ENCODE measurements around the gene STX17. TPM values are rescaled to one million over a fixed set of nuclear protein-coding genes. Genes with fewer than 3 reads are reported as not detected.

The STX17 gene
- total and polyA plus RNA-seq, 10 of the 15 experiments (the other 5 are each of a cell fraction or from before 2014, with no cell fraction given) = 11.5 to 29.3 (median 20.0) TPM

DNA sequence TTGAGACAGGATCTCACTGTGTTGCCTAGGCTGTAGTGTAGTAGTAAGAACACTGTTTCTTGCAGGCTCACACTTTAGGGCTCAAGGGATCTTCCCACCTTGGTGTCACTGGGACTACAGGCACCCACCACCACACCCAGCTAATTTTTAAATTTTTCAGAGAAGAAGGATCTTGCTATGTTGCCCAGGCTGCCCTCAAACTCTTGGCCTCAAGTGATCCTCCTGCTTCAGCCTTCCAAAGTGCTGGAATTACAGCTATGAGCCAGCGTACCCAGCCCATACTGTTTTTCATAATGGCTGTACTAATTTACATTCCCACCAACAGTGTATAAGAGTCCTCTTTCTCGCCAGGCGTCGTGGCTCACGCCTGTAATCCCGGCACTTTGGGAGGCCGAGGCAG lies 5.1 kb downstream of the STX17 start:
- H3K27ac ChIP-seq (ENCODE audit: control insufficient read depth, insufficient read depth) = no peak overlapping the region
- FAIRE-seq (no peak), DNase-seq (ENCODE audit: low read depth, low spot score) (no peak), ATAC-seq (no peak)
- H4K20me1 ChIP-seq (ENCODE audit: control insufficient read depth, insufficient read depth) = no peaks in the 10 kb centered on the region
- peaks cover 5% of the 10 kb centered on the region; the same call in 1 of the 2 replicates for H3K4me1 ChIP-seq (ENCODE audit: control insufficient read depth, insufficient read depth, low read length)
- peaks cover 1 to 8% of the 10 kb centered on the region in 2 experiments; a peak in 2 of 4 replicates for H3K36me3 ChIP-seq (ENCODE audit: control insufficient read depth in 2 of 2, insufficient read depth in 2 of 2, low read length in 1 of 2)
- WGBS (ENCODE audit: insufficient coverage, insufficient replicate concordance, low lambda C conversion rate, missing lambda C conversion rate) = 96% methylated on average over 7 of the region's 7 CpGs
- in situ Hi-C loops (cut with MboI) (no loop called here), intact Hi-C loops (cut with micrococcal nuclease; ENCODE audit: unreplicated experiment) (no loop called here)
- SMC1A ChIA-PET (ENCODE audit: uncharacterized antibody, unreplicated experiment) = no interaction called here
- BruUV-seq (replicated peaks) = no TSS peak
- H2AFZ ChIP-seq (ENCODE audit: control insufficient read depth, low read depth, low read length) = no peak overlapping the region
- H3K9me3 ChIP-seq (replicated peaks; ENCODE audit: control insufficient read depth, insufficient read depth, low read length) = no peaks in the 10 kb centered on the region; the same call in 2 of the 3 replicates
- peaks cover 17% of the 10 kb centered on the region for H3K79me2 ChIP-seq (ENCODE audit: control insufficient read depth, insufficient read depth, low read length)
- POLR2A ChIA-PET = no interaction called here
- CTCF ChIA-PET = no interaction called here
- no peak overlapping the region for H3K9ac ChIP-seq (ENCODE audit: control insufficient read depth, insufficient read depth, low read length)
- H3K27me3 ChIP-seq (replicated peaks in 1 of 2; ENCODE audit: control insufficient read depth in 2 of 2, insufficient read depth in 2 of 2, low read length in 1 of 2) = no peaks in the 10 kb centered on the region
- no peak overlapping the region for H3K4me2 ChIP-seq (ENCODE audit: control insufficient read depth, insufficient read depth)
- H3K4me3 ChIP-seq = no peak overlapping the region
- RAD21 ChIA-PET (ENCODE audit: unreplicated experiment) = interaction anchor here (0.6 to 1.1 kb wide), 2 partner anchors 43 to 86 kb away, joined by 3 read pairs; no protein-coding TSS in a partner anchor
- TF ChIP-seq TCF12 (IDR thresholded peaks at IDR 0.05; ENCODE audit: low read depth, low read length) = no peak
- TF ChIP-seq, protein P1, sequence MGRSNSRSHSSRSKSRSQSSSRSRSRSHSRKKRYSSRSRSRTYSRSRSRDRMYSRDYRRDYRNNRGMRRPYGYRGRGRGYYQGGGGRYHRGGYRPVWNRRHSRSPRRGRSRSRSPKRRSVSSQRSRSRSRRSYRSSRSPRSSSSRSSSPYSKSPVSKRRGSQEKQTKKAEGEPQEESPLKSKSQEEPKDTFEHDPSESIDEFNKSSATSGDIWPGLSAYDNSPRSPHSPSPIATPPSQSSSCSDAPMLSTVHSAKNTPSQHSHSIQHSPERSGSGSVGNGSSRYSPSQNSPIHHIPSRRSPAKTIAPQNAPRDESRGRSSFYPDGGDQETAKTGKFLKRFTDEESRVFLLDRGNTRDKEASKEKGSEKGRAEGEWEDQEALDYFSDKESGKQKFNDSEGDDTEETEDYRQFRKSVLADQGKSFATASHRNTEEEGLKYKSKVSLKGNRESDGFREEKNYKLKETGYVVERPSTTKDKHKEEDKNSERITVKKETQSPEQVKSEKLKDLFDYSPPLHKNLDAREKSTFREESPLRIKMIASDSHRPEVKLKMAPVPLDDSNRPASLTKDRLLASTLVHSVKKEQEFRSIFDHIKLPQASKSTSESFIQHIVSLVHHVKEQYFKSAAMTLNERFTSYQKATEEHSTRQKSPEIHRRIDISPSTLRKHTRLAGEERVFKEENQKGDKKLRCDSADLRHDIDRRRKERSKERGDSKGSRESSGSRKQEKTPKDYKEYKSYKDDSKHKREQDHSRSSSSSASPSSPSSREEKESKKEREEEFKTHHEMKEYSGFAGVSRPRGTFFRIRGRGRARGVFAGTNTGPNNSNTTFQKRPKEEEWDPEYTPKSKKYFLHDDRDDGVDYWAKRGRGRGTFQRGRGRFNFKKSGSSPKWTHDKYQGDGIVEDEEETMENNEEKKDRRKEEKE (IDR thresholded peaks at IDR 0.05) = no peak
- no peak for TF ChIP-seq POLR2AphosphoS5 (IDR thresholded peaks at IDR 0.05; ENCODE audit: low read length)
- TF ChIP-seq CBX3 (IDR thresholded peaks at IDR 0.05; ENCODE audit: borderline replicate concordance, low read depth) = no peak
- no peak for TF ChIP-seq SMC3 (IDR thresholded peaks at IDR 0.05; ENCODE audit: borderline replicate concordance, low read length)
- TF ChIP-seq, protein P2, sequence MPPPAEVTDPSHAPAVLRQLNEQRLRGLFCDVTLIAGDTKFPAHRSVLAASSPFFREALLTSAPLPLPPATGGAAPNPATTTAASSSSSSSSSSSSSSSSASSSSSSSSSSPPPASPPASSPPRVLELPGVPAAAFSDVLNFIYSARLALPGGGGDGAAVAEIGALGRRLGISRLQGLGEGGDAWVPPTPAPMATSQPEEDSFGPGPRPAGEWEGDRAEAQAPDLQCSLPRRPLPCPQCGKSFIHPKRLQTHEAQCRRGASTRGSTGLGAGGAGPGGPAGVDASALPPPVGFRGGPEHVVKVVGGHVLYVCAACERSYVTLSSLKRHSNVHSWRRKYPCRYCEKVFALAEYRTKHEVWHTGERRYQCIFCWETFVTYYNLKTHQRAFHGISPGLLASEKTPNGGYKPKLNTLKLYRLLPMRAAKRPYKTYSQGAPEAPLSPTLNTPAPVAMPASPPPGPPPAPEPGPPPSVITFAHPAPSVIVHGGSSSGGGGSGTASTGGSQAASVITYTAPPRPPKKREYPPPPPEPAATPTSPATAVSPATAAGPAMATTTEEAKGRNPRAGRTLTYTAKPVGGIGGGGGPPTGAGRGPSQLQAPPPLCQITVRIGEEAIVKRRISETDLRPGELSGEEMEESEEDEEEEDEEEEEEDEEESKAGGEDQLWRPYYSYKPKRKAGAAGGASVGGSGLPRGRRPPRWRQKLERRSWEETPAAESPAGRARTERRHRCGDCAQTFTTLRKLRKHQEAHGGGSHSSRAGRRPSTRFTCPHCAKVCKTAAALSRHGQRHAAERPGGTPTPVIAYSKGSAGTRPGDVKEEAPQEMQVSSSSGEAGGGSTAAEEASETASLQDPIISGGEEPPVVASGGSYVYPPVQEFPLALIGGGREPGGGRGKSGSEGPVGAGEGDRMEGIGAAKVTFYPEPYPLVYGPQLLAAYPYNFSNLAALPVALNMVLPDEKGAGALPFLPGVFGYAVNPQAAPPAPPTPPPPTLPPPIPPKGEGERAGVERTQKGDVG (CRISPR knock-in tag; IDR thresholded peaks at IDR 0.05) = no peak
- TF ChIP-seq EED (IDR thresholded peaks at IDR 0.05; ENCODE audit: low read depth) = no peak
- TF ChIP-seq POU2F2 (IDR thresholded peaks at IDR 0.05; ENCODE audit: borderline replicate concordance, low read depth, low read length) = no peak
- no peak for TF ChIP-seq CHD1 (IDR thresholded peaks at IDR 0.05; ENCODE audit: low read depth, low read length)
- TF ChIP-seq, protein P3, sequence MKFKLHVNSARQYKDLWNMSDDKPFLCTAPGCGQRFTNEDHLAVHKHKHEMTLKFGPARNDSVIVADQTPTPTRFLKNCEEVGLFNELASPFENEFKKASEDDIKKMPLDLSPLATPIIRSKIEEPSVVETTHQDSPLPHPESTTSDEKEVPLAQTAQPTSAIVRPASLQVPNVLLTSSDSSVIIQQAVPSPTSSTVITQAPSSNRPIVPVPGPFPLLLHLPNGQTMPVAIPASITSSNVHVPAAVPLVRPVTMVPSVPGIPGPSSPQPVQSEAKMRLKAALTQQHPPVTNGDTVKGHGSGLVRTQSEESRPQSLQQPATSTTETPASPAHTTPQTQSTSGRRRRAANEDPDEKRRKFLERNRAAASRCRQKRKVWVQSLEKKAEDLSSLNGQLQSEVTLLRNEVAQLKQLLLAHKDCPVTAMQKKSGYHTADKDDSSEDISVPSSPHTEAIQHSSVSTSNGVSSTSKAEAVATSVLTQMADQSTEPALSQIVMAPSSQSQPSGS (IDR thresholded peaks at IDR 0.05; ENCODE audit: low read length) = no peak
- TF ChIP-seq, protein P4, sequence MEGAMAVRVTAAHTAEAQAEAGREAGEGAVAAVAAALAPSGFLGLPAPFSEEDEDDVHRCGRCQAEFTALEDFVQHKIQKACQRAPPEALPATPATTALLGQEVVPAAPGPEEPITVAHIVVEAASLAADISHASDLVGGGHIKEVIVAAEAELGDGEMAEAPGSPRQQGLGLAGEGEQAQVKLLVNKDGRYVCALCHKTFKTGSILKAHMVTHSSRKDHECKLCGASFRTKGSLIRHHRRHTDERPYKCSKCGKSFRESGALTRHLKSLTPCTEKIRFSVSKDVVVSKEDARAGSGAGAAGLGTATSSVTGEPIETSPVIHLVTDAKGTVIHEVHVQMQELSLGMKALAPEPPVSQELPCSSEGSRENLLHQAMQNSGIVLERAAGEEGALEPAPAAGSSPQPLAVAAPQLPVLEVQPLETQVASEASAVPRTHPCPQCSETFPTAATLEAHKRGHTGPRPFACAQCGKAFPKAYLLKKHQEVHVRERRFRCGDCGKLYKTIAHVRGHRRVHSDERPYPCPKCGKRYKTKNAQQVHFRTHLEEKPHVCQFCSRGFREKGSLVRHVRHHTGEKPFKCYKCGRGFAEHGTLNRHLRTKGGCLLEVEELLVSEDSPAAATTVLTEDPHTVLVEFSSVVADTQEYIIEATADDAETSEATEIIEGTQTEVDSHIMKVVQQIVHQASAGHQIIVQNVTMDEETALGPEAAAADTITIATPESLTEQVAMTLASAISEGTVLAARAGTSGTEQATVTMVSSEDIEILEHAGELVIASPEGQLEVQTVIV (IDR thresholded peaks at IDR 0.05; ENCODE audit: borderline replicate concordance, partially characterized antibody) = no peak
